ENCODE data around the gene SCARB2.

SCARB2 gene

GRCh38 chr4:76203541-76203940 lies 10.1 kb downstream of the SCARB2 start:
- Histone ChIP-seq H3K4me1 (ENCODE audit: control insufficient read depth in 5 of 5, insufficient read depth in 5 of 5, low read length in 5 of 5) (peaks cover 9 to 82% (median 69%) of the 10 kb centered on the region in 5 donors), H3K27ac (ENCODE audit: low read depth, low read length) (peak overlapping the region; percentile 95), H3K9ac (ENCODE audit: low read length in 5 of 5) (no peak overlapping the region), H3K4me3 (ENCODE audit: low read depth in 1 of 5, low read length in 5 of 5) (no peak overlapping the region), H3K27me3 (ENCODE audit: control insufficient read depth in 5 of 5, insufficient read depth in 4 of 5, low read length in 5 of 5) (no peaks in the 10 kb centered on the region), H3K9me3 (ENCODE audit: control insufficient read depth in 5 of 5, low read length in 5 of 5) (no peaks in the 10 kb centered on the region), H3K36me3 (ENCODE audit: control insufficient read depth in 5 of 5, insufficient read depth in 5 of 5, low read length in 5 of 5) (peaks cover 0 to 4% (median 0%) of the 10 kb centered on the region in 5 donors)

GRCh38 chr4:76201276-76201675 lies 12.3 kb downstream of the SCARB2 start:
- Histone ChIP-seq H3K9me3 (ENCODE audit: control insufficient read depth in 5 of 5, low read length in 5 of 5) (no peaks in the 10 kb centered on the region), H3K4me1 (ENCODE audit: control insufficient read depth in 5 of 5, insufficient read depth in 5 of 5, low read length in 5 of 5) (peaks cover 12 to 86% (median 69%) of the 10 kb centered on the region in 5 donors), H3K27ac (ENCODE audit: low read depth, low read length) (no peak overlapping the region), H3K4me3 (ENCODE audit: low read depth in 1 of 5, low read length in 5 of 5) (no peak overlapping the region), H3K27me3 (ENCODE audit: control insufficient read depth in 5 of 5, insufficient read depth in 4 of 5, low read length in 5 of 5) (no peaks in the 10 kb centered on the region), H3K9ac (ENCODE audit: low read length in 5 of 5) (no peak overlapping the region), H3K36me3 (ENCODE audit: control insufficient read depth in 5 of 5, insufficient read depth in 5 of 5, low read length in 5 of 5) (peaks cover 0 to 4% (median 0%) of the 10 kb centered on the region in 5 donors)

GRCh38 chr4:76200771-76201231 lies 12.8 kb downstream of the SCARB2 start:
- Histone ChIP-seq H3K4me1 (ENCODE audit: control insufficient read depth in 5 of 5, insufficient read depth in 5 of 5, low read length in 5 of 5) (peaks cover 12 to 83% (median 66%) of the 10 kb centered on the region in 5 donors), H3K9me3 (ENCODE audit: control insufficient read depth in 5 of 5, low read length in 5 of 5) (no peaks in the 10 kb centered on the region), H3K9ac (ENCODE audit: low read length in 5 of 5) (peak overlapping the region in 1 of 5 donors; percentile 53), H3K27ac (ENCODE audit: low read depth, low read length) (peak overlapping the region; percentile 63), H3K36me3 (ENCODE audit: control insufficient read depth in 5 of 5, insufficient read depth in 5 of 5, low read length in 5 of 5) (peaks cover 0 to 3% (median 0%) of the 10 kb centered on the region in 5 donors), H3K4me3 (ENCODE audit: low read depth in 1 of 5, low read length in 5 of 5) (no peak overlapping the region), H3K27me3 (ENCODE audit: control insufficient read depth in 5 of 5, insufficient read depth in 4 of 5, low read length in 5 of 5) (no peaks in the 10 kb centered on the region)

- H3K4me3 ChIP-seq (ENCODE audit: low read depth in 1 of 5, low read length in 5 of 5): peak overlapping the region in 1 of 5 donors; percentile 6
- H3K27me3 ChIP-seq (ENCODE audit: control insufficient read depth in 5 of 5, insufficient read depth in 4 of 5, low read length in 5 of 5): no peaks in the 10 kb centered on the region
- peak overlapping the region; percentile 4 to 85 (median 21) for H3K9ac ChIP-seq (ENCODE audit: low read length in 5 of 5)
- peak overlapping the region; percentile 63 for H3K27ac ChIP-seq (ENCODE audit: low read depth, low read length)
- no peaks in the 10 kb centered on the region for H3K9me3 ChIP-seq (ENCODE audit: control insufficient read depth in 5 of 5, low read length in 5 of 5)
- H3K36me3 ChIP-seq (ENCODE audit: control insufficient read depth in 5 of 5, insufficient read depth in 5 of 5, low read length in 5 of 5): peaks cover 0 to 5% (median 3%) of the 10 kb centered on the region in 5 donors
- H3K4me1 ChIP-seq (ENCODE audit: control insufficient read depth in 5 of 5, insufficient read depth in 5 of 5, low read length in 5 of 5): peaks cover 12 to 85% (median 72%) of the 10 kb centered on the region in 5 donors
These were observed 13.9 kb downstream of the SCARB2 start for GRCh38 chr4:76199664-76200211.

- H3K27me3 ChIP-seq (ENCODE audit: control insufficient read depth in 5 of 5, insufficient read depth in 4 of 5, low read length in 5 of 5): no peaks in the 10 kb centered on the region
- peak overlapping the region; percentile 63 for H3K27ac ChIP-seq (ENCODE audit: low read depth, low read length)
- peaks cover 12 to 84% (median 71%) of the 10 kb centered on the region in 5 donors for H3K4me1 ChIP-seq (ENCODE audit: control insufficient read depth in 5 of 5, insufficient read depth in 5 of 5, low read length in 5 of 5)
- H3K36me3 ChIP-seq (ENCODE audit: control insufficient read depth in 5 of 5, insufficient read depth in 5 of 5, low read length in 5 of 5): peaks cover under 1 to 13% (median 8%) of the 10 kb centered on the region in 5 donors
- no peaks in the 10 kb centered on the region for H3K9me3 ChIP-seq (ENCODE audit: control insufficient read depth in 5 of 5, low read length in 5 of 5)
- no peak overlapping the region for H3K4me3 ChIP-seq (ENCODE audit: low read depth in 1 of 5, low read length in 5 of 5)
- H3K9ac ChIP-seq (ENCODE audit: low read length in 5 of 5): peak overlapping the region in 4 of 5 donors; percentile 7 to 52 (median 27)
These were observed 15.0 kb downstream of the SCARB2 start for GRCh38 chr4:76198411-76199237.

- H3K36me3 ChIP-seq (ENCODE audit: control insufficient read depth in 5 of 5, insufficient read depth in 5 of 5, low read length in 5 of 5): peaks cover 3 to 18% (median 14%) of the 10 kb centered on the region in 5 donors
- peak overlapping the region; percentile 63 for H3K27ac ChIP-seq (ENCODE audit: low read depth, low read length)
- peaks cover 12 to 84% (median 71%) of the 10 kb centered on the region in 5 donors for H3K4me1 ChIP-seq (ENCODE audit: control insufficient read depth in 5 of 5, insufficient read depth in 5 of 5, low read length in 5 of 5)
- peak overlapping the region in 4 of 5 donors; percentile 4 to 52 (median 24) for H3K9ac ChIP-seq (ENCODE audit: low read length in 5 of 5)
- H3K9me3 ChIP-seq (ENCODE audit: control insufficient read depth in 5 of 5, low read length in 5 of 5): peaks cover 0 to 6% (median 3%) of the 10 kb centered on the region in 5 donors
- H3K27me3 ChIP-seq (ENCODE audit: control insufficient read depth in 5 of 5, insufficient read depth in 4 of 5, low read length in 5 of 5): no peaks in the 10 kb centered on the region
- H3K4me3 ChIP-seq (ENCODE audit: low read depth in 1 of 5, low read length in 5 of 5): peak overlapping the region in 1 of 5 donors; percentile 5
These were observed 15.6 kb downstream of the SCARB2 start for GRCh38 chr4:76197971-76198410.

GRCh38 chr4:76197031-76197743 lies 16.4 kb downstream of the SCARB2 start:
- Histone ChIP-seq H3K9me3 (ENCODE audit: control insufficient read depth in 5 of 5, low read length in 5 of 5) (peaks cover 0 to 13% (median 10%) of the 10 kb centered on the region in 5 donors), H3K27me3 (ENCODE audit: control insufficient read depth in 5 of 5, insufficient read depth in 4 of 5, low read length in 5 of 5) (no peaks in the 10 kb centered on the region), H3K4me3 (ENCODE audit: low read depth in 1 of 5, low read length in 5 of 5) (no peak overlapping the region), H3K4me1 (ENCODE audit: control insufficient read depth in 5 of 5, insufficient read depth in 5 of 5, low read length in 5 of 5) (peaks cover 14 to 87% (median 74%) of the 10 kb centered on the region in 5 donors), H3K36me3 (ENCODE audit: control insufficient read depth in 5 of 5, insufficient read depth in 5 of 5, low read length in 5 of 5) (peaks cover 3 to 25% (median 19%) of the 10 kb centered on the region in 5 donors), H3K9ac (ENCODE audit: low read length in 5 of 5) (peak overlapping the region in 2 of 5 donors; percentile 4 to 44), H3K27ac (ENCODE audit: low read depth, low read length) (peak overlapping the region; percentile 63)

- H3K36me3 ChIP-seq (ENCODE audit: control insufficient read depth in 5 of 5, insufficient read depth in 5 of 5, low read length in 5 of 5): peaks cover 3 to 26% (median 21%) of the 10 kb centered on the region in 5 donors
- no peak overlapping the region for H3K4me3 ChIP-seq (ENCODE audit: low read depth in 1 of 5, low read length in 5 of 5)
- peaks cover 15 to 92% (median 80%) of the 10 kb centered on the region in 5 donors for H3K4me1 ChIP-seq (ENCODE audit: control insufficient read depth in 5 of 5, insufficient read depth in 5 of 5, low read length in 5 of 5)
- no peak overlapping the region for H3K9ac ChIP-seq (ENCODE audit: low read length in 5 of 5)
- H3K9me3 ChIP-seq (ENCODE audit: control insufficient read depth in 5 of 5, low read length in 5 of 5): peaks cover 0 to 13% (median 10%) of the 10 kb centered on the region in 5 donors
- H3K27ac ChIP-seq (ENCODE audit: low read depth, low read length): peak overlapping the region; percentile 63
- no peaks in the 10 kb centered on the region for H3K27me3 ChIP-seq (ENCODE audit: control insufficient read depth in 5 of 5, insufficient read depth in 4 of 5, low read length in 5 of 5)
These were observed 17.2 kb downstream of the SCARB2 start for GRCh38 chr4:76196376-76196775.

- H3K27me3 ChIP-seq (ENCODE audit: control insufficient read depth in 5 of 5, insufficient read depth in 4 of 5, low read length in 5 of 5): no peaks in the 10 kb centered on the region
- H3K27ac ChIP-seq (ENCODE audit: low read depth, low read length): peak overlapping the region; percentile 63
- peak overlapping the region in 1 of 5 donors; percentile 29 for H3K9ac ChIP-seq (ENCODE audit: low read length in 5 of 5)
- peaks cover 13 to 82% (median 71%) of the 10 kb centered on the region in 5 donors for H3K4me1 ChIP-seq (ENCODE audit: control insufficient read depth in 5 of 5, insufficient read depth in 5 of 5, low read length in 5 of 5)
- peaks cover 3 to 28% (median 23%) of the 10 kb centered on the region in 5 donors for H3K36me3 ChIP-seq (ENCODE audit: control insufficient read depth in 5 of 5, insufficient read depth in 5 of 5, low read length in 5 of 5)
- H3K4me3 ChIP-seq (ENCODE audit: low read depth in 1 of 5, low read length in 5 of 5): no peak overlapping the region
- peaks cover 0 to 13% (median 10%) of the 10 kb centered on the region in 5 donors for H3K9me3 ChIP-seq (ENCODE audit: control insufficient read depth in 5 of 5, low read length in 5 of 5)
These were observed 18.3 kb downstream of the SCARB2 start for GRCh38 chr4:76195326-76195725.
